Activated B cell treated with CpG ODN at 0.5 μM for 24 hours (primary cell): Measurements from ENCODE around the gene DACH2. TPM values are rescaled to one million over a fixed set of nuclear protein-coding genes. Genes with fewer than 3 reads are reported as not detected.

Experiments
- ATAC-seq: fragments of 200-7000 bp; cut with Tn5 transposase; one replicate; pipeline ENCODE4 v1.10.0; 2021; ENCODE audit warnings: low read depth, mild to moderate bottlenecking, moderate library complexity
- CTCF ChIA-PET: fragments of 350-600 bp; sonication (Branson Sonifier 250); formaldehyde crosslinking; loops from one replicate; lab custom pipeline; 2021; ENCODE audit warnings: antibody characterized with exemption; lab: Charles Lee
- POLR2A ChIA-PET: fragments of 350-600 bp; sonication (Branson Sonifier 250); formaldehyde crosslinking; loops from one replicate; lab custom pipeline; 2021; ENCODE audit warnings: antibody characterized with exemption; lab: Charles Lee
- DNase-seq: peaks from one replicate; pipeline ENCODE4 v3.0.0; 2022
- H3K27ac Mint-ChIP-seq: one replicate; pipeline ENCODE4 v1.8.0; 2020; ENCODE audit warnings: mixed read lengths
- H3K27me3 Mint-ChIP-seq: one replicate; pipeline ENCODE4 v1.8.0; 2021; ENCODE audit warnings: mixed read lengths
- H3K36me3 Mint-ChIP-seq: one replicate; pipeline ENCODE4 v1.8.0; 2021; ENCODE audit warnings: low read depth, mixed read lengths
- H3K4me1 Mint-ChIP-seq: one replicate; pipeline ENCODE4 v1.8.0; 2021; ENCODE audit warnings: mixed read lengths
- H3K4me3 Mint-ChIP-seq: one replicate; pipeline ENCODE4 v1.8.0; 2020; ENCODE audit warnings: mild to moderate bottlenecking, mixed read lengths
- H3K9me3 Mint-ChIP-seq: one replicate; pipeline ENCODE4 v1.8.0; 2020; ENCODE audit warnings: mixed read lengths
- CTCF ChIP-seq: fragments of 200-600 bp; IDR thresholded peaks from one replicate; pipeline ENCODE4 v1.8.0; 2022; ENCODE audit warnings: antibody characterized with exemption, mild to moderate bottlenecking
- intact Hi-C: fragments of 100-400 bp; cut with micrococcal nuclease; formaldehyde crosslinking; loops from one replicate; pipeline ENCODE4 v1.15.1; 2024
- total RNA-seq: library from RNA; stranded (reverse); gene quantifications from 2 replicates; pipeline ENCODE4 v1.2.3, GENCODE V29; 2022

Gene DACH2
- total RNA-seq, 1 donor from 2014 or later = not detected

- ATAC-seq = no peak
Measured at GRCh38 chrX:86747091-86747490, 598.8 kb downstream of the DACH2 start.

DNA sequence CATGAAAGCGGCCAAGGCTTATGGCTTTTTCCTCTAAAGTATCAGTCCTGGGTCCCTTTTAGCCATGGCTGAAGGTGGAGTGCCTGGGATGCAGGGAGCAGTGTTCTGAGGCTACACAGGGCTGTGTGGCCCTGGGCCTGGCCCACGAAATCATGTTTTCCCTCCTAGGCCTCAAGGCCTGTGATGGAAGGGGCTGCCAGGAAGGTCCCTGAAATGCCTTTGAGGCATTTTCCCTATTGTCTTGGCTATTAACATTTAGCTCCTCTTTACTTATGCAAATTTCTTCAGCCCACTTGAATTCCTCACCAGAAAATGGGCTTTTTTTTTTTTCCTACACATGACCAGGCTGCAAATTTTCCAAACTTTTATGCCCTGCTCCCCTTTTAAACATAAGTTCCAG is 657.0 kb downstream of the DACH2 start:
- no peak for TF ChIP-seq CTCF
- POLR2A ChIA-PET = no interaction called here
- DNase-seq = no peak
- ATAC-seq = no peak
- H3K4me1 Mint-ChIP-seq = no peaks in the 10 kb centered on the region
- H3K36me3 Mint-ChIP-seq = no peaks in the 10 kb centered on the region
- no peak overlapping the region for H3K4me3 Mint-ChIP-seq
- H3K27me3 Mint-ChIP-seq = no peaks in the 10 kb centered on the region
- H3K27ac Mint-ChIP-seq = no peak overlapping the region
- CTCF ChIA-PET = no interaction called here
- intact Hi-C loops = no loop called here
- peaks cover 3% of the 10 kb centered on the region for H3K9me3 Mint-ChIP-seq

More at GRCh38 chrX:86747091-86747490, 598.8 kb downstream of the DACH2 start:
- Mint-ChIP-seq H3K27me3 (no peaks in the 10 kb centered on the region), H3K4me3 (no peak overlapping the region), H3K4me1 (no peaks in the 10 kb centered on the region), H3K36me3 (no peaks in the 10 kb centered on the region), H3K9me3 (no peaks in the 10 kb centered on the region), H3K27ac (no peak overlapping the region)
- POLR2A ChIA-PET = no interaction called here
- intact Hi-C loops = no loop called here
- TF ChIP-seq CTCF = no peak
- DNase-seq = no peak
- CTCF ChIA-PET = no interaction called here

- Mint-ChIP-seq H3K4me1 (no peaks in the 10 kb centered on the region), H3K4me3 (no peak overlapping the region), H3K36me3 (no peaks in the 10 kb centered on the region), H3K27me3 (no peaks in the 10 kb centered on the region), H3K27ac (no peak overlapping the region), H3K9me3 (peaks cover 3% of the 10 kb centered on the region)
- ChIA-PET POLR2A (no interaction called here), CTCF (no interaction called here)
- no peak for DNase-seq
- no peak for ATAC-seq
- no peak for TF ChIP-seq CTCF
- intact Hi-C loops = no loop called here
Measured at GRCh38 chrX:86806786-86807185, 658.5 kb downstream of the DACH2 start.

- Mint-ChIP-seq H3K9me3 (peaks cover 3% of the 10 kb centered on the region), H3K27me3 (no peaks in the 10 kb centered on the region), H3K36me3 (no peaks in the 10 kb centered on the region), H3K27ac (no peak overlapping the region), H3K4me1 (no peaks in the 10 kb centered on the region), H3K4me3 (no peak overlapping the region)
- ATAC-seq = no peak
- intact Hi-C loops = no loop called here
- ChIA-PET CTCF (no interaction called here), POLR2A (no interaction called here)
- DNase-seq = no peak
- no peak for TF ChIP-seq CTCF
Measured at GRCh38 chrX:86809651-86810050, 661.4 kb downstream of the DACH2 start.

GRCh38 chrX:86829786-86830185 is 681.5 kb downstream of the DACH2 start:
- ChIA-PET CTCF (no interaction called here), POLR2A (no interaction called here)
- Mint-ChIP-seq H3K27me3 (no peaks in the 10 kb centered on the region), H3K4me3 (no peak overlapping the region), H3K36me3 (no peaks in the 10 kb centered on the region), H3K9me3 (peaks cover 3% of the 10 kb centered on the region), H3K27ac (no peak overlapping the region), H3K4me1 (no peaks in the 10 kb centered on the region)
- no peak for TF ChIP-seq CTCF
- ATAC-seq = no peak
- intact Hi-C loops = no loop called here
- no peak for DNase-seq
